GM21737 (cell line): ENCODE results near the gene HS2ST1.

Experiments used
- ATAC-seq: cut with Tn5 transposase; IDR thresholded peaks from one replicate; pipeline ENCODE4 v1.9.1; 2021; ENCODE audit warnings: mild to moderate bottlenecking, moderate library complexity; ENCODE audit not compliant: unreplicated experiment

The HS2ST1 gene

DNA sequence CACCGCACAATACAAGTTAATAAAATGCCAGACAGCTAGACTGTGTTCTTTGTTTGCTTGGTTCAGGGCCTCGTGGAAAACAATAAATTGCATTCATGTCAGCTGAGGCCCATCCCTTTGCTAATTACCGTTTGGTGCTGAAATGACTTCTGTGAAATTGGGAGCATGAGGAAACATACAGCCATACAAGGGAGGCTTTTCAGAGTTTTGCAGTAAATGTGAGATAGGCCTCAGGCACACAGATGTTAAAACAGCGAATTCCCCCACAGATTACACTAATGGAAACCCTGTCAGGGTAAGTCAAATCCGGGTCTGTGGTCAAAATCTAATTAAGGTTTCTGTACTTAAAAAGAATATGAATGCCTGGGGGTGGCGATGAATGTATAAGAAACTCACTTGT lies 240.7 kb downstream of the HS2ST1 start:
- ATAC-seq = no peak

DNA sequence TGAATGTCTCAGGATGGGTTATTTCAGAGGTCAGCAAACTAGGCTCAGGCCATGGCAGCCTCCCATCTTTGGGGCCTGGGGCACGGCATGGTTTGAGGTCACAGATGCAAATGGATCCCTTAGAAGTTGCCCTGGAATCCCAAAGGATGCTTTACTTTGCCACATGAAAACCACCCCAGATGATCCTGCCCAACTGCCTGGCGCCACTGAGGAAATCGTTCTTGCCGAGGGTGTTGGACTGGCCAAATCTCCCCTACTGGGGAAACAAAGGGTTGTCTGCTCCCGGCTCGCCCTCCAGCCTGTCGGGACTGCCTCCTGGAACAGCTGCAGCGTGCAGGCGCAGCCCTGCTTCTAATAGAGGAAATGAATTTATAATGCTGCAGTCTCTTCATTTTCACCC lies 241.2 kb downstream of the HS2ST1 start:
- ATAC-seq = no peak

DNA sequence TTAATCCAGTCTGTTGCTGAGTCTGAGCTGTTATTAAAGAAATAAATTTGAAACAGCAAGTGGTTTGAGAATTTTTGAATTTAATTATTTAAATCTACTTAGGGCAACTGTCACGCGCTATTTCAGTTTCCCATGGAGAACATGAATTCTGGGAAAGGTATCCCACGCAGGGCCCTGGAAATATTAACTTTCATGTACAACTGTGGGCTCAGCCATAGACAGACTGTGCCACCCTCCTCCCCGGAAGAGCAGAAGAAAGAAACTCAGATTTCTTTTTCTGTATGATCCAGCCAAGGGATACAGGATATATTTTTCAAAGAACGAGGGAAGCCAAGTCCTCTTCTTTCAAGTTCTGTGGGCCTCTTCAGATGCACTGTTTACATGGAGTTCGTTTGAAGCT lies 241.7 kb downstream of the HS2ST1 start:
- no peak for ATAC-seq

DNA sequence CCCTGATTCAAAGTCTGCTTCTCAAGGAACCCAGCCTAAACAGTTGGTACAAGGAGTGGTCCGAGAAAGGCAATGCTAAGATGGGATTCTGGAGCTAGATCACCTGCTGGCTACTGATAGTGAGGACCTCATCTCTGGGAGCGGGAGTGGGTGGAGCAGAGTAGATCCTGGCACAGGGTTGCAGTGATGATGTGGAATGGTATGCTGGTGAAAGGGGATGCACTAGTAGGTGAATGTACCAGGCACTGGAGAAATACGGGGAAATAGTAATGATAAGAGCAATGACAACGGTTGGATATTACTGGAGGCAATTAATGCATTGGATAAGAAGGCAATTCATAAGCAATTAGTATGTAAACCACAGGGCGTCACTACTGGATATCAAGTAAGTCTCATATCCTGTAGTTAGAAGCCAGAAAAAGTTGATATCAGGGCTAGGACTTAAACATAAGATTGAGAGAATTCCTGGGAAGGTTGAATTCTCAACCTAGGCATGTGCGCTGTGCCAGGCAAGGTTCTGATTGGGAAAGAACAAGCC lies 245.0 kb downstream of the HS2ST1 start:
- ATAC-seq = no peak
